Psoas muscle (tissue), 8 donors: ENCODE results near the gene GDE1. TPM values are rescaled to one million over a fixed set of nuclear protein-coding genes. Genes with fewer than 3 reads are reported as not detected.

Source experiments
- ATAC-seq, 4 donors: fragments of 200-7000 bp; cut with Tn5 transposase; one replicate each; pipeline ENCODE4 v1.9.1; 2020; ENCODE audit warnings: moderate library complexity in 3 of 4, mild to moderate bottlenecking in 2 of 4
- DNase-seq, 2 donors: peaks; one replicate each; pipeline ENCODE4 v3.0.0-alpha.2; 2020
- H3K27ac ChIP-seq: fragments of 200-600 bp; one replicate; pipeline ENCODE4 v1.8.0; 2022
- H3K27me3 ChIP-seq, 3 donors: fragments of 200-600 bp in 1 of 3; one replicate each; pipeline versions ENCODE4 v1.6.1 to v1.8.0; 2013 to 2022; ENCODE audit warnings: low read length in 2 of 3, mild to moderate bottlenecking in 2 of 3, moderate library complexity in 1 of 3; ENCODE audit not compliant: insufficient read depth in 3 of 3
- H3K36me3 ChIP-seq, 2 donors: fragments of 200-600 bp in 1 of 2; one replicate each; pipeline versions ENCODE4 v1.6.1 to v1.8.0; 2013 to 2022; ENCODE audit warnings: low read depth in 1 of 2, mild to moderate bottlenecking in 1 of 2, moderate library complexity in 1 of 2; ENCODE audit not compliant: insufficient read depth in 1 of 2
- H3K4me1 ChIP-seq: fragments of 200-600 bp; one replicate; pipeline ENCODE4 v1.8.0; 2022
- H3K4me3 ChIP-seq: fragments of 200-600 bp; one replicate; pipeline ENCODE4 v1.8.0; 2022; ENCODE audit warnings: mild to moderate bottlenecking
- H3K9me3 ChIP-seq: fragments of 200-600 bp; one replicate; pipeline ENCODE4 v1.8.0; 2022
- CTCF ChIP-seq: fragments of 200-600 bp; IDR thresholded peaks from one replicate; pipeline ENCODE4 v1.8.0; 2022; ENCODE audit warnings: antibody characterized with exemption
- WGBS, 3 donors: extraction: QIAGEN DNeasy Blood & Tissue Kit; methylation state at CpG; one replicate each; pipeline versions ENCODE4 v1.1.6 to v1.1.7; 2013; 5-methylcytosine and 5-hydroxymethylcytosine counted together
- intact Hi-C, 2 donors: fragments of 100-400 bp; cut with DNase I; formaldehyde crosslinking; loops; one replicate each; pipeline versions ENCODE4 v1.11.0 to v1.14.2; 2022
- polyA plus RNA-seq, 3 donors: library from polyadenylated mRNA; stranded (reverse); fragments of 200-250 nt; gene quantifications; one replicate each; pipeline ENCODE4 v1.2.3, GENCODE V29; 2013
- total RNA-seq, 4 donors: library from RNA; stranded (reverse); fragmentation: NEBNext Ultra II Directional in 2 of 4; extraction: Animal tissue kit (Norgen Biotek cat#: 25700) in 2 of 4; gene quantifications; one replicate each; pipeline versions ENCODE4 v1.2.1 to v1.2.4, GENCODE V29; 2021 to 2023
- donor health status: healthy with polysubstance abuse.
- donor health status: DM: no; HTN: no; CAD: no; lungs with moderate emphysema.
- donor health status: Bipolar disorder and iron deficiency.
- donor health status: healthy.
- donor health status: DM: yes; HTN: yes; CAD: no.
- donor health status: DM: no; HTN: no; CAD: no.
- donor health status: DM: no; HTN: no; CAD: no.
- donor health status: DM: yes; HTN: yes; CAD: no.

Gene GDE1
- total and polyA plus RNA-seq, 7 donors = 30.8 to 90.1 (median 53.1) TPM

GRCh38 chr16:19486750-19487325 lies 35.1 kb downstream of the GDE1 start:
- intact Hi-C loops = no loop called here

GRCh38 chr16:19486051-19486450 lies 35.8 kb downstream of the GDE1 start:
- intact Hi-C loops = no loop called here
- Histone ChIP-seq H3K9me3 (no peaks in the 10 kb centered on the region), H3K4me1 (no peaks in the 10 kb centered on the region), H3K27ac (no peak overlapping the region), H3K27me3 (peaks cover 0 to 2% (median 0%) of the 10 kb centered on the region in 3 donors), H3K36me3 (no peaks in the 10 kb centered on the region), H3K4me3 (no peak overlapping the region)
- 65 to 85% (median 85%) methylated on average over 4 of the region's 4 CpGs for WGBS, 3 donors
- TF ChIP-seq CTCF = no peak
- ATAC-seq = no peak
- DNase-seq = no peak

More at GRCh38 chr16:19486750-19487325, 35.1 kb downstream of the GDE1 start:
- no peaks in the 10 kb centered on the region for H3K4me1 ChIP-seq
- 85 to 89% (median 86%) methylated on average over 10 of the region's 10 CpGs for WGBS, 3 donors
- H3K36me3 ChIP-seq = no peaks in the 10 kb centered on the region
- no peak overlapping the region for H3K27ac ChIP-seq
- no peak overlapping the region for H3K4me3 ChIP-seq
- no peak for DNase-seq
- TF ChIP-seq CTCF = no peak
- H3K9me3 ChIP-seq = no peaks in the 10 kb centered on the region
- no peaks in the 10 kb centered on the region for H3K27me3 ChIP-seq
- ATAC-seq = no peak

- Histone ChIP-seq H3K9me3 (no peaks in the 10 kb centered on the region), H3K27ac (no peak overlapping the region), H3K4me3 (no peak overlapping the region), H3K4me1 (no peaks in the 10 kb centered on the region), H3K27me3 (peaks cover 0 to 3% (median 0%) of the 10 kb centered on the region in 3 donors), H3K36me3 (no peaks in the 10 kb centered on the region)
- ATAC-seq = no peak
- TF ChIP-seq CTCF = no peak
- WGBS, 3 donors = 86% methylated on average over 5 of the region's 5 CpGs
- no peak for DNase-seq
- intact Hi-C loops = no loop called here
Observed at GRCh38 chr16:19485611-19486010, 36.3 kb downstream of the GDE1 start.

- Histone ChIP-seq H3K36me3 (no peaks in the 10 kb centered on the region), H3K27ac (no peak overlapping the region), H3K27me3 (peaks cover 0 to 3% (median 0%) of the 10 kb centered on the region in 3 donors), H3K4me1 (no peaks in the 10 kb centered on the region), H3K4me3 (no peak overlapping the region), H3K9me3 (no peaks in the 10 kb centered on the region)
- no peak for TF ChIP-seq CTCF
- no peak for DNase-seq
- intact Hi-C loops = no loop called here
- 80 to 93% (median 83%) methylated on average over 3 of the region's 3 CpGs for WGBS, 3 donors
- no peak for ATAC-seq
Observed at GRCh38 chr16:19484096-19484495, 37.8 kb downstream of the GDE1 start.

- DNase-seq (no peak), ATAC-seq (no peak)
- H3K36me3 ChIP-seq = no peaks in the 10 kb centered on the region
- TF ChIP-seq CTCF = no peak
- H3K27me3 ChIP-seq = peaks cover 0 to 6% (median 0%) of the 10 kb centered on the region in 3 donors
- 93 to 100% (median 100%) methylated on average over 1 of the region's 1 CpG for WGBS, 3 donors
- intact Hi-C loops = no loop called here
- no peaks in the 10 kb centered on the region for H3K9me3 ChIP-seq
- no peak overlapping the region for H3K4me3 ChIP-seq
- no peak overlapping the region for H3K27ac ChIP-seq
- no peaks in the 10 kb centered on the region for H3K4me1 ChIP-seq
Observed at GRCh38 chr16:19482291-19482690, 39.6 kb downstream of the GDE1 start.
